ENCODE measurements around the gene SLC26A5.

DNA sequence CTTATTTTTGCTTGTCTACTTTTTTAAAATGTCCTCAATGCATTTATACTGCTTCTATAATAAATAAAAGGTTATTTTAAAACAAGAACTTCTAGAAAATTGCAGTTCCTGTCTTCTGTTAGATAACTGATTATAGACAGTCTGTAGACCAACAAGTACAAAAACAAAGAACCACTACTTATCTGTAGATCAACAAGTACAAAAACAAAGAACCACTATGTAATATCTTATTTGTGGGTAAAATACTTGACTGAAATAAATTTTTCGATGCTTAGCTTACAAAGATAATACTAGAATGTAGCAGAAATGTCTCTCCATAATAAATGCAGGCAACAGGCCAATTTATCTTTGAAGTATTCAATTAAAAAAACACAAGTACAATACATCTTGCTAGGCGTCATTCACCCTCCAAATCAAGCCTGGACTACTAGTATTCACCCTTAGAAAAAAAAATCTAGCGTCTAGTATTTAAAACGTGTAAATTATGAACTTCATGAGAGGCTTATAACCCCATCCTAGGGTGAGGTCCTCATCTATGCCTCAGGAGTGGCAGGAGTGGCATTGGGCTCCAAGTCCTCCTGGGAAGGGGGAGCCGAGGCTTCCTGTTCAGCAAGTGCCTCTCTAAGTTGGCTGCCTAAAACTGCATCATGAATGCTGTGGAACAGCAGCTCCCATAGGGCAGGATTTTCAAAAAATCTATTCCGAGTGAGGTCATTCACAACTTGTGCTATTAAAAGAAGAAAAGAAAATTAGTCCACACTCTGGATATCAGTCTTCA is 72.0 kb downstream of the SLC26A5 start:
- no peak for TF ChIP-seq BRCA1 (IDR thresholded peaks at IDR 0.05; ENCODE audit: low read depth, low read length)
- TF ChIP-seq MLLT1 (IDR thresholded peaks at IDR 0.05): no peak
- TF ChIP-seq, protein P1, sequence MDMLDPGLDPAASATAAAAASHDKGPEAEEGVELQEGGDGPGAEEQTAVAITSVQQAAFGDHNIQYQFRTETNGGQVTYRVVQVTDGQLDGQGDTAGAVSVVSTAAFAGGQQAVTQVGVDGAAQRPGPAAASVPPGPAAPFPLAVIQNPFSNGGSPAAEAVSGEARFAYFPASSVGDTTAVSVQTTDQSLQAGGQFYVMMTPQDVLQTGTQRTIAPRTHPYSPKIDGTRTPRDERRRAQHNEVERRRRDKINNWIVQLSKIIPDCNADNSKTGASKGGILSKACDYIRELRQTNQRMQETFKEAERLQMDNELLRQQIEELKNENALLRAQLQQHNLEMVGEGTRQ (IDR thresholded peaks at IDR 0.05; ENCODE audit: borderline replicate concordance, low read depth, low read length): no peak
- TF ChIP-seq MXI1 (IDR thresholded peaks at IDR 0.05; ENCODE audit: low read depth, low read length): no peak
- TF ChIP-seq, protein P2, sequence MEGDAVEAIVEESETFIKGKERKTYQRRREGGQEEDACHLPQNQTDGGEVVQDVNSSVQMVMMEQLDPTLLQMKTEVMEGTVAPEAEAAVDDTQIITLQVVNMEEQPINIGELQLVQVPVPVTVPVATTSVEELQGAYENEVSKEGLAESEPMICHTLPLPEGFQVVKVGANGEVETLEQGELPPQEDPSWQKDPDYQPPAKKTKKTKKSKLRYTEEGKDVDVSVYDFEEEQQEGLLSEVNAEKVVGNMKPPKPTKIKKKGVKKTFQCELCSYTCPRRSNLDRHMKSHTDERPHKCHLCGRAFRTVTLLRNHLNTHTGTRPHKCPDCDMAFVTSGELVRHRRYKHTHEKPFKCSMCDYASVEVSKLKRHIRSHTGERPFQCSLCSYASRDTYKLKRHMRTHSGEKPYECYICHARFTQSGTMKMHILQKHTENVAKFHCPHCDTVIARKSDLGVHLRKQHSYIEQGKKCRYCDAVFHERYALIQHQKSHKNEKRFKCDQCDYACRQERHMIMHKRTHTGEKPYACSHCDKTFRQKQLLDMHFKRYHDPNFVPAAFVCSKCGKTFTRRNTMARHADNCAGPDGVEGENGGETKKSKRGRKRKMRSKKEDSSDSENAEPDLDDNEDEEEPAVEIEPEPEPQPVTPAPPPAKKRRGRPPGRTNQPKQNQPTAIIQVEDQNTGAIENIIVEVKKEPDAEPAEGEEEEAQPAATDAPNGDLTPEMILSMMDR (IDR thresholded peaks at IDR 0.05 in 2 of 3, conservative IDR thresholded peaks at IDR 0.05 in 1 of 3; ENCODE audit: control insufficient read depth in 2 of 3, extremely low read depth in 1 of 3, insufficient read depth in 1 of 3, low read depth in 3 of 3, low read length in 3 of 3): no peak
- no peak for TF ChIP-seq SREBF1 (IDR thresholded peaks at IDR 0.05; ENCODE audit: low read length)
- TF ChIP-seq NR2C2 (IDR thresholded peaks at IDR 0.05; ENCODE audit: borderline replicate concordance, control insufficient read depth, insufficient read length, low read depth): no peak
- TF ChIP-seq CBX5 (IDR thresholded peaks at IDR 0.05; ENCODE audit: low read depth): no peak
- TF ChIP-seq, protein P3, sequence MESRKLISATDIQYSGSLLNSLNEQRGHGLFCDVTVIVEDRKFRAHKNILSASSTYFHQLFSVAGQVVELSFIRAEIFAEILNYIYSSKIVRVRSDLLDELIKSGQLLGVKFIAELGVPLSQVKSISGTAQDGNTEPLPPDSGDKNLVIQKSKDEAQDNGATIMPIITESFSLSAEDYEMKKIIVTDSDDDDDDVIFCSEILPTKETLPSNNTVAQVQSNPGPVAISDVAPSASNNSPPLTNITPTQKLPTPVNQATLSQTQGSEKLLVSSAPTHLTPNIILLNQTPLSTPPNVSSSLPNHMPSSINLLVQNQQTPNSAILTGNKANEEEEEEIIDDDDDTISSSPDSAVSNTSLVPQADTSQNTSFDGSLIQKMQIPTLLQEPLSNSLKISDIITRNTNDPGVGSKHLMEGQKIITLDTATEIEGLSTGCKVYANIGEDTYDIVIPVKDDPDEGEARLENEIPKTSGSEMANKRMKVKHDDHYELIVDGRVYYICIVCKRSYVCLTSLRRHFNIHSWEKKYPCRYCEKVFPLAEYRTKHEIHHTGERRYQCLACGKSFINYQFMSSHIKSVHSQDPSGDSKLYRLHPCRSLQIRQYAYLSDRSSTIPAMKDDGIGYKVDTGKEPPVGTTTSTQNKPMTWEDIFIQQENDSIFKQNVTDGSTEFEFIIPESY (IDR thresholded peaks at IDR 0.05): no peak
- no peak for TF ChIP-seq USF1 (IDR thresholded peaks at IDR 0.05; ENCODE audit: borderline replicate concordance, extremely low read length, insufficient read depth, low read depth, low read length)

Data from GM12878 (cell line).